Uterus (tissue), 4 donors: ENCODE results near the gene MAGEB4. TPM values are rescaled to one million over a fixed set of nuclear protein-coding genes. Genes with fewer than 3 reads are reported as not detected.

Experiments
- DNase-seq, 2 donors: peaks; one replicate each; pipeline ENCODE4 v3.0.0-alpha.2; 2019 to 2020
- H3K27ac ChIP-seq, 2 donors: fragments of 200-600 bp; sonication (generic); 1 replicate in 1 of 2; 2 replicates in 1 of 2; pipeline ENCODE4 v1.5.1; 2016 to 2018
- H3K27me3 ChIP-seq, 2 donors: fragments of 200-600 bp; sonication (generic); one replicate each; pipeline ENCODE4 v1.5.1; 2018 to 2019; ENCODE audit warnings: control low read depth in 1 of 2
- H3K36me3 ChIP-seq, 2 donors: fragments of 200-600 bp; sonication (generic); one replicate each; pipeline ENCODE4 v1.5.1; 2019; ENCODE audit warnings: control low read depth in 1 of 2
- H3K4me1 ChIP-seq, 2 donors: fragments of 200-600 bp; sonication (generic); one replicate each; pipeline ENCODE4 v1.5.1; 2018 to 2019; ENCODE audit warnings: control low read depth in 1 of 2
- H3K4me3 ChIP-seq, 2 donors: fragments of 200-600 bp; sonication (generic); 1 replicate in 1 of 2; 2 replicates in 1 of 2; pipeline ENCODE4 v1.5.1; 2018 to 2019; ENCODE audit warnings: mild to moderate bottlenecking in 1 of 2
- H3K9me3 ChIP-seq, 2 donors: fragments of 200-600 bp; sonication (generic); one replicate each; pipeline ENCODE4 v1.5.1; 2019; ENCODE audit warnings: control low read depth in 1 of 2
- CTCF ChIP-seq, 4 experiments: fragments of 200-600 bp in 2 of 4; fragments of 450-650 bp in 2 of 4; sonication (generic) in 2 of 4; IDR thresholded peaks; one replicate each; pipeline ENCODE4 v1.5.1; 2016 to 2019; ENCODE audit warnings: antibody characterized with exemption in 4 of 4, mild to moderate bottlenecking in 2 of 4, moderate library complexity in 1 of 4
- POLR2A ChIP-seq, 2 donors: fragments of 450-650 bp; IDR thresholded peaks; one replicate each; pipeline ENCODE4 v1.6.1; 2016; ENCODE audit warnings: antibody characterized with exemption in 2 of 2, mild to moderate bottlenecking in 1 of 2, moderate library complexity in 1 of 2
- intact Hi-C: fragments of 100-400 bp; cut with DNase I; formaldehyde crosslinking; loops from one replicate; pipeline ENCODE4 v1.15.1; 2023; ENCODE audit warnings: low total_unique reads
- total RNA-seq, 4 donors: library from RNA; depleted of rRNA in 3 of 4; stranded (reverse); fragments of >200 nt in 3 of 4; gene quantifications; one replicate each; pipeline versions ENCODE4 v1.1.0 to v1.2.4, GENCODE V29; 2014 to 2023
- donor health status: DM: yes; HTN: yes; CAD: no.

The MAGEB4 gene
- total RNA-seq, 4 donors from 2014 or later: not detected

- TF ChIP-seq POLR2A (IDR thresholded peaks at IDR 0.05): no peak
- TF ChIP-seq CTCF (IDR thresholded peaks at IDR 0.05): no peak
- no peak overlapping the region for H3K4me3 ChIP-seq
- no peaks in the 10 kb centered on the region for H3K4me1 ChIP-seq
- no peaks in the 10 kb centered on the region for H3K27me3 ChIP-seq
- DNase-seq: no peak
- intact Hi-C loops: no loop called here
- H3K36me3 ChIP-seq: no peaks in the 10 kb centered on the region
- no peaks in the 10 kb centered on the region for H3K9me3 ChIP-seq
- H3K27ac ChIP-seq: no peak overlapping the region
These were observed 18.1 kb downstream of the MAGEB4 start for GRCh38 chrX:30259927-30260326.

GRCh38 chrX:30261012-30261411 lies 19.2 kb downstream of the MAGEB4 start:
- Histone ChIP-seq H3K27ac (no peak overlapping the region), H3K9me3 (no peaks in the 10 kb centered on the region), H3K4me1 (no peaks in the 10 kb centered on the region), H3K4me3 (no peak overlapping the region), H3K36me3 (no peaks in the 10 kb centered on the region), H3K27me3 (no peaks in the 10 kb centered on the region)
- no peak for DNase-seq
- TF ChIP-seq POLR2A (IDR thresholded peaks at IDR 0.05) (no peak), CTCF (IDR thresholded peaks at IDR 0.05) (no peak)
- intact Hi-C loops: no loop called here

GRCh38 chrX:30262763-30263162 lies 21.0 kb downstream of the MAGEB4 start:
- TF ChIP-seq CTCF (IDR thresholded peaks at IDR 0.05) (no peak), POLR2A (IDR thresholded peaks at IDR 0.05) (no peak)
- intact Hi-C loops: no loop called here
- Histone ChIP-seq H3K27me3 (no peaks in the 10 kb centered on the region), H3K9me3 (no peaks in the 10 kb centered on the region), H3K36me3 (no peaks in the 10 kb centered on the region), H3K27ac (no peak overlapping the region), H3K4me3 (no peak overlapping the region), H3K4me1 (no peaks in the 10 kb centered on the region)
- DNase-seq: no peak

GRCh38 chrX:30270639-30271038 lies 28.8 kb downstream of the MAGEB4 start:
- intact Hi-C loops: no loop called here
- no peak for TF ChIP-seq CTCF (IDR thresholded peaks at IDR 0.05)
- no peak for TF ChIP-seq POLR2A (IDR thresholded peaks at IDR 0.05)
- no peaks in the 10 kb centered on the region for H3K4me1 ChIP-seq
- no peaks in the 10 kb centered on the region for H3K9me3 ChIP-seq
- H3K36me3 ChIP-seq: peaks cover 2 to 4% of the 10 kb centered on the region in 2 donors
- no peak for DNase-seq
- H3K4me3 ChIP-seq: no peak overlapping the region
- H3K27me3 ChIP-seq: peaks cover 0 to 4% of the 10 kb centered on the region in 2 donors
- H3K27ac ChIP-seq: no peak overlapping the region

- H3K4me3 ChIP-seq: no peak overlapping the region
- H3K36me3 ChIP-seq: no peaks in the 10 kb centered on the region
- intact Hi-C loops: no loop called here
- H3K27me3 ChIP-seq: peaks cover 0 to 4% of the 10 kb centered on the region in 2 donors
- TF ChIP-seq POLR2A (IDR thresholded peaks at IDR 0.05) (no peak), CTCF (IDR thresholded peaks at IDR 0.05) (no peak)
- DNase-seq: no peak
- no peaks in the 10 kb centered on the region for H3K4me1 ChIP-seq
- H3K27ac ChIP-seq: no peak overlapping the region
- H3K9me3 ChIP-seq: no peaks in the 10 kb centered on the region
These were observed 33.7 kb downstream of the MAGEB4 start for GRCh38 chrX:30275498-30275897.
